H1 (cell line): ENCODE results near the gene ITLN1. TPM values are rescaled to one million over a fixed set of nuclear protein-coding genes. Genes with fewer than 3 reads are reported as not detected.

Source experiments
- CTCF ChIA-PET: fragments of 300-600 bp; sonication (Branson Sonifier 250); formaldehyde crosslinking; loops from one replicate; lab custom pipeline; 2021; ENCODE audit not compliant: partially characterized antibody; lab: Charles Lee
- POLR2A ChIA-PET: fragments of 300-600 bp; sonication (Branson Sonifier 250); formaldehyde crosslinking; loops from one replicate; lab custom pipeline; 2021; ENCODE audit warnings: inconsistent platforms; ENCODE audit not compliant: partially characterized antibody; lab: Charles Lee
- DNase-seq, 2 experiments: peaks; one replicate each; pipeline versions ENCODE4 v3.0.0 to v3.0.0-alpha.2; 2010 to 2022; ENCODE audit warnings: low spot score in 2 of 2, low read depth in 1 of 2, mixed read lengths in 1 of 2
- FAIRE-seq: peaks from 2 replicates; lab custom pipeline; 2011; peaks lifted over from hg19 to GRCh38; lab: Jason Lieb, UNC
- H2AFZ ChIP-seq: 2 replicates; pipeline ENCODE4 v1.8.1; 2012; ENCODE audit warnings: low read length, inconsistent platforms
- H2AK5ac ChIP-seq: 2 replicates; pipeline ENCODE4 v1.6.1; 2013; ENCODE audit warnings: low read depth, low read length
- H2BK120ac ChIP-seq: replicated peaks from 2 replicates; pipeline ENCODE3; 2013; ENCODE audit warnings: low read depth, low read length, inconsistent platforms
- H2BK12ac ChIP-seq: 2 replicates; pipeline ENCODE4 v1.6.1; 2013; ENCODE audit warnings: low read depth, low read length
- H2BK15ac ChIP-seq: 2 replicates; pipeline ENCODE4 v1.6.1; 2013; ENCODE audit warnings: low read length
- H2BK20ac ChIP-seq: 2 replicates; pipeline ENCODE4 v1.6.1; 2013; ENCODE audit warnings: low read length
- H2BK5ac ChIP-seq: 2 replicates; pipeline ENCODE4 v1.6.1; 2013; ENCODE audit warnings: low read depth, low read length
- H3K14ac ChIP-seq: 2 replicates; pipeline ENCODE4 v1.6.1; 2013; ENCODE audit warnings: inconsistent platforms; ENCODE audit not compliant: insufficient read length
- H3K18ac ChIP-seq: 2 replicates; pipeline ENCODE4 v1.6.1; 2013; ENCODE audit warnings: low read length; ENCODE audit errors: extremely low read depth
- H3K23ac ChIP-seq: 2 replicates; pipeline ENCODE4 v1.6.1; 2013; ENCODE audit warnings: inconsistent platforms; ENCODE audit not compliant: insufficient read length
- H3K23me2 ChIP-seq: 2 replicates; pipeline ENCODE4 v1.6.1; 2013; ENCODE audit warnings: low read depth, low read length
- H3K27ac ChIP-seq: 2 replicates; pipeline ENCODE4 v1.6.1; 2011; ENCODE audit warnings: low read depth, low read length, inconsistent platforms
- H3K27me3 ChIP-seq, 4 experiments: replicated peaks in 1 of 4; 1 replicate in 1 of 4; 2 replicates in 3 of 4; pipeline versions ENCODE4 v1.6.1 to v1.8.1; 2011 to 2013; ENCODE audit warnings: low read length in 3 of 4, mild to moderate bottlenecking in 3 of 4, inconsistent platforms in 2 of 4, mixed read lengths in 2 of 4, moderate library complexity in 1 of 4; ENCODE audit not compliant: control insufficient read depth in 3 of 4, insufficient read depth in 3 of 4; ENCODE audit errors: extremely low read depth in 1 of 4
- H3K36me3 ChIP-seq, 4 experiments: 2 replicates each; pipeline versions ENCODE4 v1.6.1 to v1.8.1; 2011 to 2013; ENCODE audit warnings: mild to moderate bottlenecking in 4 of 4, low read length in 3 of 4, moderate library complexity in 2 of 4, control low read depth in 1 of 4, inconsistent platforms in 1 of 4; ENCODE audit not compliant: insufficient read depth in 4 of 4, control insufficient read depth in 2 of 4
- H3K4ac ChIP-seq: replicated peaks from 2 replicates; pipeline ENCODE3; 2013; ENCODE audit warnings: low read length, low read depth, mixed read lengths, inconsistent platforms; ENCODE audit not compliant: insufficient read length
- H3K4me1 ChIP-seq, 4 experiments: replicated peaks in 1 of 4; 1 replicate in 1 of 4; 2 replicates in 3 of 4; pipeline versions ENCODE4 v1.6.1 to v1.8.1; 2011 to 2013; ENCODE audit warnings: low read length in 3 of 4, inconsistent platforms in 2 of 4, mixed read lengths in 1 of 4; ENCODE audit not compliant: insufficient read depth in 4 of 4, control insufficient read depth in 3 of 4
- H3K4me2 ChIP-seq, 2 experiments: 2 replicates each; pipeline versions ENCODE4 v1.6.1 to v1.8.1; 2011 to 2013; ENCODE audit warnings: low read depth in 2 of 2, low read length in 2 of 2, control low read depth in 1 of 2, inconsistent platforms in 1 of 2, mild to moderate bottlenecking in 1 of 2; ENCODE audit not compliant: insufficient read depth in 1 of 2
- H3K4me3 ChIP-seq, 4 experiments: fragments of 200-600, 300-600 bp in 1 of 4; sonication (generic), shearing (Covaris generic), sonication (Bioruptor Twin) in 1 of 4; 2 replicates each; pipeline versions ENCODE4 v1.5.1 to v1.8.1; 2011 to 2016; ENCODE audit warnings: low read length in 4 of 4, low read depth in 3 of 4, control low read depth in 2 of 4, inconsistent platforms in 2 of 4, mild to moderate bottlenecking in 2 of 4, mixed read lengths in 1 of 4, moderate library complexity in 1 of 4; ENCODE audit not compliant: insufficient read depth in 2 of 4; ENCODE audit errors: extremely low read depth in 1 of 4
- H3K56ac ChIP-seq: replicated peaks from 2 replicates; pipeline ENCODE3; 2013; ENCODE audit warnings: low read depth, mild to moderate bottlenecking, mixed read lengths, low read length, inconsistent platforms; ENCODE audit not compliant: insufficient read length
- H3K79me1 ChIP-seq: 2 replicates; pipeline ENCODE4 v1.6.1; 2013; ENCODE audit warnings: low read depth, low read length, control low read depth
- H3K79me2 ChIP-seq, 2 experiments: 2 replicates each; pipeline versions ENCODE4 v1.6.1 to v1.8.1; 2012 to 2013; ENCODE audit warnings: low read length in 2 of 2, mild to moderate bottlenecking in 2 of 2, inconsistent platforms in 1 of 2; ENCODE audit not compliant: insufficient read depth in 2 of 2, control insufficient read depth in 1 of 2
- H3K9ac ChIP-seq, 4 experiments: replicated peaks in 1 of 4; 1 replicate in 1 of 4; 2 replicates in 3 of 4; pipeline versions ENCODE4 v1.6.1 to v1.8.1; 2011 to 2013; ENCODE audit warnings: low read depth in 3 of 4, low read length in 3 of 4, control low read depth in 2 of 4, mild to moderate bottlenecking in 2 of 4, moderate library complexity in 2 of 4, inconsistent platforms in 1 of 4; ENCODE audit errors: extremely low read depth in 1 of 4
- H3K9me3 ChIP-seq, 2 experiments: 2 replicates each; pipeline versions ENCODE4 v1.6.1 to v1.8.1; 2012 to 2013; ENCODE audit warnings: mild to moderate bottlenecking in 2 of 2, moderate library complexity in 2 of 2, control low read depth in 1 of 2, inconsistent platforms in 1 of 2, low read depth in 1 of 2, low read length in 1 of 2, mixed read lengths in 1 of 2; ENCODE audit not compliant: insufficient read depth in 2 of 2
- H4K20me1 ChIP-seq, 2 experiments: replicated peaks in 1 of 2; 2 replicates each; pipeline versions ENCODE3 to v1.8.1; 2011 to 2013; ENCODE audit warnings: inconsistent platforms in 2 of 2, low read length in 2 of 2, mild to moderate bottlenecking in 1 of 2; ENCODE audit not compliant: insufficient read depth in 2 of 2, control insufficient read depth in 1 of 2
- H4K5ac ChIP-seq: 2 replicates; pipeline ENCODE4 v1.6.1; 2013; ENCODE audit warnings: low read length, low read depth, mixed read lengths, inconsistent platforms; ENCODE audit not compliant: insufficient read length
- H4K8ac ChIP-seq: 2 replicates; pipeline ENCODE4 v1.8.0; 2013; ENCODE audit warnings: mild to moderate bottlenecking, moderate library complexity, low read length, inconsistent platforms; ENCODE audit not compliant: insufficient read depth; ENCODE audit errors: extremely low read depth
- H4K91ac ChIP-seq: replicated peaks from 2 replicates; pipeline ENCODE3; 2013; ENCODE audit warnings: low read length, mixed read lengths, inconsistent platforms; ENCODE audit not compliant: insufficient read length
- CTBP2 ChIP-seq: IDR thresholded peaks from 2 replicates; pipeline ENCODE4 v1.7.0; 2011; ENCODE audit warnings: borderline replicate concordance, mild to moderate bottlenecking, moderate library complexity, mixed read lengths, low read length; ENCODE audit not compliant: insufficient read depth, insufficient read length
- GTF2F1 ChIP-seq: IDR thresholded peaks from 2 replicates; pipeline ENCODE4 v1.6.1; 2012; ENCODE audit warnings: low read depth, low read length, improper control_type of control experiment, borderline replicate concordance
- MAFK ChIP-seq: IDR thresholded peaks from 2 replicates; pipeline ENCODE4 v1.6.1; 2012; ENCODE audit warnings: low read depth, mild to moderate bottlenecking, improper control_type of control experiment, low read length
- SP1 ChIP-seq: IDR thresholded peaks from 2 replicates; pipeline ENCODE4 v1.6.1; 2011; ENCODE audit warnings: low read depth, low read length
- SP2 ChIP-seq: IDR thresholded peaks from 2 replicates; pipeline ENCODE4 v1.6.1; 2012; ENCODE audit warnings: mild to moderate bottlenecking, low read length, inconsistent platforms
- YY1 ChIP-seq: IDR thresholded peaks from 2 replicates; pipeline ENCODE4 v1.6.1; 2011; ENCODE audit warnings: low read depth, mild to moderate bottlenecking, low read length
- WGBS, 2 experiments: shearing (Covaris generic) in 1 of 2; methylation state at CpG; one replicate each; pipeline versions ENCODE4 v1.1.6 to v1.1.7; 2013 to 2015; ENCODE audit warnings: low lambda C conversion rate in 2 of 2, mixed read lengths in 2 of 2, inconsistent platforms in 1 of 2, low coverage in 1 of 2, missing lambda C conversion rate in 1 of 2; ENCODE audit not compliant: insufficient replicate concordance in 2 of 2, insufficient coverage in 1 of 2, insufficient read length in 1 of 2; ENCODE audit errors: extremely low coverage in 1 of 2, missing lambda C conversion rate in 1 of 2; 5-methylcytosine and 5-hydroxymethylcytosine counted together
- polyA plus RNA-seq, 7 experiments: library from polyadenylated mRNA; depleted of rRNA in 3 of 7; stranded (reverse) in 5 of 7; unstranded in 2 of 7; fragments of >200 nt in 5 of 7; fragments of 200-250 nt in 2 of 7; gene quantifications; 1 replicate in 5 of 7; 2 replicates in 1 of 7; 4 replicates in 1 of 7; pipeline versions ENCODE4 v1.2.1 to v1.2.3, GENCODE V29; 2011 to 2013; ENCODE audit warnings: missing spikeins in 2 of 7, mixed read lengths in 2 of 7
- total RNA-seq: library from RNA; stranded (reverse); fragmentation: NEBNext Ultra II Directional; extraction: Animal tissue kit (Norgen Biotek cat#: 25700); gene quantifications from 2 replicates; pipeline ENCODE4 v1.2.1, GENCODE V29; 2021

The ITLN1 gene
- total and polyA plus RNA-seq, 2 of the 8 experiments (the other 6 are each of a cell fraction or from before 2014, with no cell fraction given): not detected

GRCh38 chr1:160846281-160846680, 38.7 kb downstream of the ITLN1 start:
- H4K20me1 ChIP-seq: no peaks in the 10 kb centered on the region
- no peak for DNase-seq
- H3K27ac ChIP-seq: no peak overlapping the region
- no peaks in the 10 kb centered on the region for H3K4me1 ChIP-seq
- no peaks in the 10 kb centered on the region for H3K23me2 ChIP-seq
- FAIRE-seq: no peak
- no peak overlapping the region for H4K5ac ChIP-seq
- no peaks in the 10 kb centered on the region; a peak in 1 of 7 replicates for H3K27me3 ChIP-seq
- no peak overlapping the region for H2AFZ ChIP-seq
- H3K79me1 ChIP-seq: no peaks in the 10 kb centered on the region
- no peaks in the 10 kb centered on the region for H3K9me3 ChIP-seq
- H3K23ac ChIP-seq: no peak overlapping the region
- H3K79me2 ChIP-seq: no peaks in the 10 kb centered on the region
- H3K18ac ChIP-seq: no peak overlapping the region
- POLR2A ChIA-PET: no interaction called here
- no peaks in the 10 kb centered on the region for H3K36me3 ChIP-seq
- H2BK15ac ChIP-seq: no peak overlapping the region
- 95% methylated on average over 12 of the region's 12 CpGs; no CpG with 5 or more reads in 1 of the 2 experiments for WGBS, 2 experiments
- H2BK5ac ChIP-seq: no peak overlapping the region
- no peak overlapping the region for H4K8ac ChIP-seq
- H2BK20ac ChIP-seq: no peak overlapping the region
- no peak overlapping the region for H3K14ac ChIP-seq
- H3K4ac ChIP-seq: no peak overlapping the region
- no peak overlapping the region for H2BK12ac ChIP-seq
- no peak overlapping the region for H2BK120ac ChIP-seq
- H3K4me2 ChIP-seq: no peak overlapping the region
- no peak overlapping the region for H3K4me3 ChIP-seq
- no peak overlapping the region for H3K56ac ChIP-seq
- no peak overlapping the region for H3K9ac ChIP-seq
- H4K91ac ChIP-seq: no peak overlapping the region
- CTCF ChIA-PET: interaction anchor here (0.9 to 1.6 kb wide), 4 partner anchors 9 to 26 kb away, joined by 3 to 12 read pairs (median 4); no protein-coding TSS in a partner anchor
- no peak overlapping the region for H2AK5ac ChIP-seq
- TF ChIP-seq SP2: no peak
- no peak for TF ChIP-seq CTBP2
- TF ChIP-seq MAFK: no peak
- TF ChIP-seq YY1: no peak
- TF ChIP-seq GTF2F1: no peak
- no peak for TF ChIP-seq SP1
